ENCODE measurements around the gene BAG3.

- TF ChIP-seq POLR2AphosphoS5 (IDR thresholded peaks at IDR 0.05; ENCODE audit: low read depth, low read length) (no peak), POLR2A (IDR thresholded peaks at IDR 0.05; ENCODE audit: low read depth, low read length) (no peak)
Measured at GRCh38 chr10:119703903-119704508, 52.8 kb downstream of the BAG3 start.

Data from GM12892 (cell line).